ENCODE results near the gene LYG2. TPM values are rescaled to one million over a fixed set of nuclear protein-coding genes. Genes with fewer than 3 reads are reported as not detected.
"Not testable (repeated sequence)": the region's sequence is repeated elsewhere in the genome, so short reads cannot be mapped to it uniquely, and the experiment has no call there.

LYG2 gene
- total and polyA plus RNA-seq, 2 experiments from 2014 or later, result not detected

DNA sequence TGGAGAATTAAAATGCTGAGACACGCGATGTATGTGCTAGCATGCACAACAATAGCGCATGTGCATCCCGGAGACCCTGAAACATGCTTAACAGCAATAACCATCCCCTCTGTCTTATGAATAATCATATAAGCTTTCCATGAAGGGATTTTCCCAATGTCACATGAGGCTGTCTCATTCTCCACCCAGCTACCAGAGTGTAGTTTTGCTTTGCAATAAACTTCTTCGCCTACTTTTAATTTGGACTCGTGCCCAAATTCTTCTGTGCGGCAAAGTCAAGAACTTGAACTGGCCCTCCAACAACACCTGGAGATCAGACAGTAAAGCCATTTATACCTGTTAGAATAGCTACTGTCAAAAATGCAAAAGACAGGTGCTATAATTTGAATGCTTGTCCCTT is 30.1 kb upstream of the LYG2 start:
- Histone ChIP-seq H3K4me3 (no peak overlapping the region), H2AFZ (no peak overlapping the region), H3K27me3 (no peaks in the 10 kb centered on the region), H4K20me1 (ENCODE audit: insufficient read depth, poor library complexity, severe bottlenecking) (no peaks in the 10 kb centered on the region), H3K36me3 (replicated peaks; ENCODE audit: insufficient read depth, low read depth) (no peaks in the 10 kb centered on the region), H3K27ac (no peak overlapping the region), H3K4me2 (no peak overlapping the region), H3K79me2 (no peaks in the 10 kb centered on the region), H3K4me1 (ENCODE audit: insufficient read depth) (no peaks in the 10 kb centered on the region), H3K9me3 (ENCODE audit: low read depth) (no peaks in the 10 kb centered on the region), H3K9me2 (replicated peaks; ENCODE audit: insufficient read depth) (no peaks in the 10 kb centered on the region)
- WGBS (ENCODE audit: low lambda C conversion rate, missing lambda C conversion rate), result over 99% methylated on average over 7 of the region's 7 CpGs
- no peak for TF ChIP-seq EZH2phosphoT487 (IDR thresholded peaks at IDR 0.05; ENCODE audit: low read depth, severe bottlenecking, unreplicated experiment)
- no peak for DNase-seq (ENCODE audit: low spot score)

DNA sequence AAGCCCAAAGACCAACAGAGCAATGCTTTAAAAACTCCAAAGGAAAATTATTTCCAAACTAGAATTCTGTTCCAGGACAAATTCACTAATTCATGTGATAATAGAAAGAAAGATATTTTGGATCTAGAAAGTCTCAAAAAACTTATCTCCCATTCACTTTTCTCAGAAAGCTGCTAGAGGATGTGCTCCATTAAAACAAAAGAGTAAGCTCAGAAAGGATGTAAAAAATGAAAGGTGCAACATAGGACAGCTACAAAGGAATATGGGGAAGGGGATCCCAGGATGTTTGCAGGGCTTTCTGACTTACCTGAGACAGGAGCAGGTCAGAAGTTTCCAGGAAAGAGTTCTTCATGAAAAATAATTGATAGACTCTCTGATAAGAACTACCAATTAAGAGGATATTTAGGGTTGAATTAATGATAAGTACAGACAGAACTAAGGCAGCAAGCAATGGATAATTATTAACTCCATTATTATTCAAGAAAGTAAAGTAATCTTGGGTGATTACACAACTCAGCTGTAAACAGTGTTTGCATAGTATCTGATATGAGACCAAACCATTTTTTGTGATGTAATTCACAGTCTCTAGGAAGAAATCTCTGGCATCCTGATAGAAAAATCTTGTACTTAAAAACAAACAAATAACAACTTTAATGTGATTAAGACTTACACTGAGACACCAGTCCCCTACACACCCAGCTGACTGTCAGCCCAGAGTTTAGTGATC is 24.7 kb upstream of the LYG2 start:
- no peaks in the 10 kb centered on the region for H3K79me2 ChIP-seq
- H3K36me3 ChIP-seq (replicated peaks; ENCODE audit: insufficient read depth, low read depth), result no peaks in the 10 kb centered on the region
- TF ChIP-seq EZH2phosphoT487 (IDR thresholded peaks at IDR 0.05; ENCODE audit: low read depth, severe bottlenecking, unreplicated experiment) (no peak), EZH2 (IDR thresholded peaks at IDR 0.05; ENCODE audit: borderline replicate concordance) (no peak)
- TF ChIP-seq, protein P1, sequence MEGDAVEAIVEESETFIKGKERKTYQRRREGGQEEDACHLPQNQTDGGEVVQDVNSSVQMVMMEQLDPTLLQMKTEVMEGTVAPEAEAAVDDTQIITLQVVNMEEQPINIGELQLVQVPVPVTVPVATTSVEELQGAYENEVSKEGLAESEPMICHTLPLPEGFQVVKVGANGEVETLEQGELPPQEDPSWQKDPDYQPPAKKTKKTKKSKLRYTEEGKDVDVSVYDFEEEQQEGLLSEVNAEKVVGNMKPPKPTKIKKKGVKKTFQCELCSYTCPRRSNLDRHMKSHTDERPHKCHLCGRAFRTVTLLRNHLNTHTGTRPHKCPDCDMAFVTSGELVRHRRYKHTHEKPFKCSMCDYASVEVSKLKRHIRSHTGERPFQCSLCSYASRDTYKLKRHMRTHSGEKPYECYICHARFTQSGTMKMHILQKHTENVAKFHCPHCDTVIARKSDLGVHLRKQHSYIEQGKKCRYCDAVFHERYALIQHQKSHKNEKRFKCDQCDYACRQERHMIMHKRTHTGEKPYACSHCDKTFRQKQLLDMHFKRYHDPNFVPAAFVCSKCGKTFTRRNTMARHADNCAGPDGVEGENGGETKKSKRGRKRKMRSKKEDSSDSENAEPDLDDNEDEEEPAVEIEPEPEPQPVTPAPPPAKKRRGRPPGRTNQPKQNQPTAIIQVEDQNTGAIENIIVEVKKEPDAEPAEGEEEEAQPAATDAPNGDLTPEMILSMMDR (IDR thresholded peaks at IDR 0.05; ENCODE audit: poor library complexity), result no peak
- H3K9me3 ChIP-seq (ENCODE audit: low read depth), result no peaks in the 10 kb centered on the region
- no peak overlapping the region for H3K4me2 ChIP-seq
- H3K27ac ChIP-seq, result no peak overlapping the region
- DNase-seq (ENCODE audit: low spot score), result no peak
- H2AFZ ChIP-seq, result no peak overlapping the region
- H3K27me3 ChIP-seq, result no peaks in the 10 kb centered on the region
- H4K20me1 ChIP-seq (ENCODE audit: insufficient read depth, poor library complexity, severe bottlenecking), result no peaks in the 10 kb centered on the region
- no peaks in the 10 kb centered on the region for H3K9me2 ChIP-seq (replicated peaks; ENCODE audit: insufficient read depth)
- no peak overlapping the region for H3K4me3 ChIP-seq
- H3K4me1 ChIP-seq (ENCODE audit: insufficient read depth), result no peaks in the 10 kb centered on the region

DNA sequence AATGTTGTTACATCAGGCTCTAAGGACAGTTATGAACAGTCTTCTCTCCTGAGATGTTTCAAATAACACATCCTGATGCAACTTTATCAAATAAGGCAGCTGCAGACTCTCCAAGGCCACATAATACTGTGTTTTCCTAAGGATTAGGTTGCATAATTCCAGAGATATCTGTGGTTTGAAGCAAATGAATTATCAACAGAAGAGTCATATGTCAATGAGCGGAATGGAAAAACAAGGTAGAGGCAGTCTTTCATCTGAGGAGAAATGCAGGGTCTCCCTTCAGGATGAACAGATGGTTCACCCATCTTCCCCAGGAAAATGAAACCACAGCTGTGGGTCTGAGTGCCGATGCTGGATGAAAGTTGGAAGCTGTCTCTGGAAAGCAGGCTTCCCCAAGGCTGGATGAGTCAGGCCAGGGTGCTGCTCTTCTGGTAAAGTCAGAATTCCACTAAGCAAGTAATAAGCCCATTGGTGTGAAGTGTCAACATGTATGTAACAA is 23.4 kb upstream of the LYG2 start:
- TF ChIP-seq, protein P1 (IDR thresholded peaks at IDR 0.05; ENCODE audit: poor library complexity), result no peak
- no peak for TF ChIP-seq EZH2 (IDR thresholded peaks at IDR 0.05; ENCODE audit: borderline replicate concordance)
- TF ChIP-seq EZH2phosphoT487 (IDR thresholded peaks at IDR 0.05; ENCODE audit: low read depth, severe bottlenecking, unreplicated experiment), result no peak
- Histone ChIP-seq H4K20me1 (ENCODE audit: insufficient read depth, poor library complexity, severe bottlenecking) (no peaks in the 10 kb centered on the region), H3K4me2 (peak overlapping the region; percentile 49), H3K27me3 (no peaks in the 10 kb centered on the region), H3K4me3 (no peak overlapping the region), H2AFZ (no peak overlapping the region), H3K4me1 (ENCODE audit: insufficient read depth) (no peaks in the 10 kb centered on the region), H3K79me2 (no peaks in the 10 kb centered on the region), H3K27ac (no peak overlapping the region), H3K9me2 (replicated peaks; ENCODE audit: insufficient read depth) (no peaks in the 10 kb centered on the region), H3K36me3 (replicated peaks; ENCODE audit: insufficient read depth, low read depth) (no peaks in the 10 kb centered on the region), H3K9me3 (ENCODE audit: low read depth) (no peaks in the 10 kb centered on the region)
- WGBS (ENCODE audit: low lambda C conversion rate, missing lambda C conversion rate), result 73% methylated on average over 2 of the region's 2 CpGs
- peak; percentile 49 for DNase-seq (ENCODE audit: low spot score)

DNA sequence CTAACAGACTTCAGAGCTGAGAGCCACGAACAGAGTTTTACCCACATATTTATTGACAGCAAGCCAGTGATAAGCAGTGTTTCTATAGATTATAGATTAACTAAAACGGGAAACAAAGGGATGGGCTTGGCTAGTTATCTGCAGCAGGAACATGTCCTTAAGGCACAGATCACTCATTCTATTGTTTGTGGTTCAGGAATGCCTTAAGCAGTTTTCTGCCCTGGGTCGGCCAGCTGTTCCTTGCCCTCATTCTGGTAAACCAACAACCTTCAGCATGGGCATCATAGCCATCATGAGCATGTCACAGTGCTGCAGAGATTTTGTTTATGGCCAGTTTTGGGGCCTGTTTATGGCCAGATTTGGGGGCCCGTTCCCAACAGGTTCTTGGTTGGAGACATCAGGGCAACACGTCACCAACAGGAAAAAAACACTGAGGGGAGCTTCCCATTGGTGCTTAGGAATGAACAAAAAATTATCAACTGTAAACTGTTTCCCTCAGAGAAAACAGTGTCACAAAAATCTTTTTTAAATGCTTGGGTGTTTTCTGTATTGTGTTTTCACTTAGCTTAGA is 22.8 kb upstream of the LYG2 start:
- DNase-seq (ENCODE audit: low spot score); H3K4me1 ChIP-seq (ENCODE audit: insufficient read depth); H3K9me2 ChIP-seq (replicated peaks; ENCODE audit: insufficient read depth); H3K27me3 ChIP-seq; H4K20me1 ChIP-seq (ENCODE audit: insufficient read depth, poor library complexity, severe bottlenecking); H3K27ac ChIP-seq; H3K36me3 ChIP-seq (replicated peaks; ENCODE audit: insufficient read depth, low read depth); H3K4me3 ChIP-seq; H3K9me3 ChIP-seq (ENCODE audit: low read depth); H2AFZ ChIP-seq; H3K79me2 ChIP-seq: not testable (repeated sequence)
- peak overlapping the region; percentile 49 for H3K4me2 ChIP-seq
- WGBS (ENCODE audit: low lambda C conversion rate, missing lambda C conversion rate), result 89% methylated on average over 5 of the region's 5 CpGs

Measured in hepatocyte (in vitro differentiated cells).